NCI-H524 (cell line): ENCODE measurements around the gene GPAM.
"Not testable (repeated sequence)": the region's sequence is repeated elsewhere in the genome, so short reads cannot be mapped to it uniquely, and the experiment has no call there.

Experiments
- DNase-seq, 2 experiments: peaks; one replicate each; lab custom pipeline; 2025; lab: John Stamatoyannopoulos, UW

Gene GPAM, protein sequence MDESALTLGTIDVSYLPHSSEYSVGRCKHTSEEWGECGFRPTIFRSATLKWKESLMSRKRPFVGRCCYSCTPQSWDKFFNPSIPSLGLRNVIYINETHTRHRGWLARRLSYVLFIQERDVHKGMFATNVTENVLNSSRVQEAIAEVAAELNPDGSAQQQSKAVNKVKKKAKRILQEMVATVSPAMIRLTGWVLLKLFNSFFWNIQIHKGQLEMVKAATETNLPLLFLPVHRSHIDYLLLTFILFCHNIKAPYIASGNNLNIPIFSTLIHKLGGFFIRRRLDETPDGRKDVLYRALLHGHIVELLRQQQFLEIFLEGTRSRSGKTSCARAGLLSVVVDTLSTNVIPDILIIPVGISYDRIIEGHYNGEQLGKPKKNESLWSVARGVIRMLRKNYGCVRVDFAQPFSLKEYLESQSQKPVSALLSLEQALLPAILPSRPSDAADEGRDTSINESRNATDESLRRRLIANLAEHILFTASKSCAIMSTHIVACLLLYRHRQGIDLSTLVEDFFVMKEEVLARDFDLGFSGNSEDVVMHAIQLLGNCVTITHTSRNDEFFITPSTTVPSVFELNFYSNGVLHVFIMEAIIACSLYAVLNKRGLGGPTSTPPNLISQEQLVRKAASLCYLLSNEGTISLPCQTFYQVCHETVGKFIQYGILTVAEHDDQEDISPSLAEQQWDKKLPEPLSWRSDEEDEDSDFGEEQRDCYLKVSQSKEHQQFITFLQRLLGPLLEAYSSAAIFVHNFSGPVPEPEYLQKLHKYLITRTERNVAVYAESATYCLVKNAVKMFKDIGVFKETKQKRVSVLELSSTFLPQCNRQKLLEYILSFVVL

DNA sequence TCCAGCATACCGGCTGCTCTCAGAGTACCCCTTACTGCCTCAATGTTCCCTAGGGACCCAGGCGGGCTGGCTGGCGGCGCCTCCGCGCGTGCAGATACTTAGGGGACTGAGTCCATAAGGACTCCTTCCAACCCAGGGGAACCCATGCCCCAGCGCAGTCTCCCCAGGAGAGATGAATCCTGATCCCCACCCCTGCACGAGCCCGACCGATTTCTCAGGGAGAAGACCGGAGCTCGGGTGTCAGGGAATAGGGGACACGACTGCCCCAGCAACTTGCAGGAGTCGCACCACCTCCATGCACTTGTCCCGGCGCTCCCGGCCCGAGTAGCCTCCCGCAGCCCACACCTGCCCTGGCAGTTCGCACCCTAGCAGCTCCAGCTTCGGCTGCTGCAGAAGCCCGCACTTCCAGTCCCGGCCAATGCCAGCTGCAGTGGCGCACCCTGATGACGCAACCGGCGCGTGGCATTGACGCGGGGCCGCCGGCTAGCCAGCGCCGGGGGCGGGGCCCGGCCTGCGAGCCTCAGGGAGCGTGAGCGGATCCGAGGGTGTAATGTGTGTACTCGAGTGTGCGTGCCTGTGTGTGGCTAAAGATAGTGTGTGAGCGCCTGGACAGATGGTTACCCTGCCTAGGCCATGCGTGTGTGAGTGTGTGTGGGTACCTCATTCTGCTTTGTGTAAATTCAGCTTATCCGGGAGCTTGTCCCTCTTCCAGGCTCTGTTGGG is at the start of gene GPAM:
TSS of gene GPAM (minus strand) at position 437 of the 723 bp plus-strand sequence. CDS start 1,981 bp downstream, outside the sequence.
- DNase-seq = peak; percentile 41 to 72

- no peak for DNase-seq
Observed at GRCh38 chr10:112232670-112233069, 49.1 kb upstream of the GPAM start.

DNA sequence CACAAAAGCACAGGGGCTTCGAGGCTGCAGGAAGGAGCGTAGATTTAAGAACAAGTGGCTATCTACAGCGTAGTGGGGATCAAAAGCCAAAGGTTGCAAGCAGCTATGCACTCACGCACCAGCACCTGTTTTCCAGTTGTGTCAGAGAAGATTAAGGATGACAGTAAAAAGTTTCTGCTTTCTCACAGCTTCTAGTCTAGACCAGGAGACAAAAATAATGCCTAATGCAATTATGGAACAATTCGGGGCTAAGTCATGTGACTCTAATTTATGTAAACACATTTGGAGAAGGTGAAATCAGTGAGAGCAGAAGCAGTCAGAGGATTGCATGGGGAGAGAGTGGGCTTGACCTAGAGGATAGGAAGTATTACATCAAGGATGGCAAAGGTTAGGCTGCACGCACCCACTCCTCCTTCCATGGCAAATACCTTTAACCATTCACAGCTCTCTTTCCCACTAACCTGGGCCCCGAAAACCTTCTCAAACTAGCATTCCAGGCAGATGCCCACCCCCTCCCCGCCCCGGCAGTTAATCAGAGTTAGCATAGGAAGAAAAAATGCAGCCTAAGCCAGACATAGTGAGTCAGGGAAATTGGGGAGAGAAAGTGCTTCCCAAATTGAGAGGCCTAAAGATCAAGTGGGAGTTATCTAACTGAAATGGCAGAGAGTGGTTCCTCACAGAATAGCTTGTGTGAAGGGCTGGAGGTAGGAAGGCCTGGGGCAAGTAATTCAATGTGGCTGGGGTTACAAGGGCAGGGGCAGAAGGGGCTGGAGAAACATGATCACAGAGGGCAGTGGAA is 48.2 kb upstream of the GPAM start:
- DNase-seq = no peak

- no peak for DNase-seq
Observed at GRCh38 chr10:112230325-112230988, 46.9 kb upstream of the GPAM start.

DNA sequence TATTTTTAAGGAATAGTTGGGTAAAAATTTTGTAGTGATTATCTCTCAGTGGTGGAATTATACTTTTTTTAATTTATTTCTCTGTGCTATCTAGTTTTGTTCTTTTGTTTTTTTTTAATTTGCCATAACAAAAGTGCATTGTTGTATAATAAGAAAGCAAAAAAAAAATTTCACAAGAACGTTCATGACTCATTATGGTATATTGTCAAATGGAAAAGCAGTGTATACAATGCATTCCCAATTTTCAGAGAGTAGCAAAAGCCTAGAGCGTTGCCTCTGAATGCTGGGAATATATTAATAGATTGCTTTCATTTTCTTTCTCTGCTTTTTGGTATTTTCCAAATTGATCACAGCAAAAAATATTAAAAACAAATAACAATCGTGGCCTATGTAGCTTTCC is 46.3 kb upstream of the GPAM start:
- DNase-seq = no peak

GRCh38 chr10:112229096-112229495 is 45.5 kb upstream of the GPAM start:
- no peak for DNase-seq

- DNase-seq = not testable (repeated sequence)
Observed at GRCh38 chr10:112228366-112229088, 45.0 kb upstream of the GPAM start.

DNA sequence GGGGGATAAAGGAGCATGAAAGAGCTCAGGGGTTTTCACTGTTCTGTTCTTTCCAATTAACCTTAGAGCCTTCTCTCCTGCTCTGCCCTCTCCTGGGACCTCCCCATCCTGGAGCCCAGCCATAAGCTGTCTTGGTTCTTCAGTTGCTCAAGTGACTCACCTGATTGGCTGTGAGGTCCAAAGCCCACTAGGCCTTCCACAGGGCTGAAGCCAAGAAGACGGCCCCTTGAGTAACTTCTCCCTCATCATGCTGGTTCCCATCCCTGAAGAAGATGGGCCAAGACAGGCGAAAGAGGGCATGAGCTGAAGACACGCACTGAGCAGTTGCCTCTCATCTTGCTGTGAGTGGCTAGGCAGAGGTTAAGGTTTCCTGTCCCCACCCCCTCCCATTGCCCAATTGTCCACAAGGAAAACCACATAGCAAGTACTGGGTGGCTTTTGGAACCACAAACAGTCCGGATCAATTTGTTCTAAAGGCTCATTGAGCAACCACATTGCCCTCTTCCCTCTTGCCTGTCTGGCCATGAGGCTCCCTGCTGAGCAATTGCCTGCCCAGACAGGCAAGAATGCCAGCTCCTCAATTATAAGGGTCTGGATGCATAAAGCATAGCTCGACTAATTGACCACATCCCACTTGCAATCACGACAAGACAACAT is 43.9 kb upstream of the GPAM start:
- no peak for DNase-seq

- DNase-seq = no peak
Observed at GRCh38 chr10:112226439-112227248, 43.1 kb upstream of the GPAM start.

- no peak for DNase-seq
Observed at GRCh38 chr10:112225771-112226438, 42.3 kb upstream of the GPAM start.

GRCh38 chr10:112224933-112225529 is 41.5 kb upstream of the GPAM start:
- DNase-seq = no peak

GRCh38 chr10:112223725-112224124 is 40.2 kb upstream of the GPAM start:
- DNase-seq = no peak

DNA sequence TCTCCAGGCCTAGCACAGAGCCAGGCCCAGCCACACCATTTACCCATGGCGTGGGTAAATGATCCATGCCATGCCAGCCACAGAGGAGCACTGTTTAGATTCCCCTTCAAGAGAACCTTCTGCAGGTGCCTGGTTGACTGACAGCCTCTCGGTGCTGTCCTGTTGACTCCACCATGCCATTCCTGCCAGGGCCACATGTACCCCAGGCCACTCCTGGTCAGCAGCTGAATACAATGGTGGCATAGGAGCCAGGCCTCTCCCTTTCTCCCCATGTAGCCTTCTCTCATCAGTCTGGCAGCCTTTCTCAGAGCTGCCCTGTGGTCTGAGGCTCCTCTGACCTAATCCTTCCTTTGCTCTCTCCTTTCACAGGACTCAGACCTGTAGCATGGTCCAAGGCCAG is 39.2 kb upstream of the GPAM start:
- no peak for DNase-seq

- DNase-seq = no peak
Observed at GRCh38 chr10:112221545-112221944, 38.0 kb upstream of the GPAM start.

DNA sequence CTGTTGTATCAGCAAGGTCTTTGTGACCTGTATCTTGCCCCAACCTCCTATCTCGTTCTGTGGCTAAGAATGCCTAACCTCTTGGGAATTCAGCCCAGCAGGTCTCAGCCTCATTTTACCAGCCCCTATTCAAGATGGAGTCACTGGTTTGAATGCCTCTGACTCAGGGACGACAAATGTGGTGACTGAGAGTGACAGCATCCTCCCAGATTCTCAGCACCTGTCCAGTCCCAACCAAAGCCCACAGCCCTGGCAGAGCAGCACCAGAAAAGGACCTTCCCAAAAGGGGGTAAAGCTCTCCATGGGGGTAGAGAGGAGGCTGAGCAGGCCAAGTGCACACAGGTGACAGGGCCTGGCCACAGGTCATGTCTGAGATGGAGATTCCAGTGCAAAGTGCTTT is 35.4 kb upstream of the GPAM start:
- no peak for DNase-seq

GRCh38 chr10:112218036-112218390 is 34.4 kb upstream of the GPAM start:
- no peak for DNase-seq

DNA sequence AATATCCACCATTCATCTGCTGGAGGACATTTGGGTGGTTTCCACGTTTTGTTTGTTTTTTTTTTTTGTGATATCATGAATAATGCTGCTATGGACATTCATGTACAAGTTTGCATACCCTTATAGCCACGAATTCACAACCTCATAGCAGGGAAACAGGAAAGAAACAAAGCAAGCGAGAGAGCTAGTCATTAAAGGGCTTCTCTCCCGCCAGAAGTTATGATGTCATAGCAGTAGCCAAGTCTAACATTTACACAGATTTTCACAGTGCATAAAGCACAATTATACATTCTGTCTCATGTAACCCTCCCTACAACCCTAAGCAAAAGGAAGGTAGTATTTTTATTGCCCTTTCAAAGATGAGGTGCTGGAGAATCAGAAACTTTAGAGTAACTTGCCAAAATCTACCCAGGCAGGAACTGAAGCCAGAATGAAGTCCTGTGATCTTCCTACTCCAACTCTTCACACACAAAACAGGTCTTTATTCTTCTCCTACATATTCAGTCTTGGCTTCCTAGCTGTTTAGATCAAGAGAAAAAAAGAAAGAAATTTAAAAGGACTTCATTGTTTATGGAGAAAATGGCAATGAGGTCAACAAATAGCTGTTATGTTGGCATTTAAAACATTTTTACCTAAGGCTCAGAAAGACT is 33.9 kb upstream of the GPAM start:
- no peak for DNase-seq

DNA sequence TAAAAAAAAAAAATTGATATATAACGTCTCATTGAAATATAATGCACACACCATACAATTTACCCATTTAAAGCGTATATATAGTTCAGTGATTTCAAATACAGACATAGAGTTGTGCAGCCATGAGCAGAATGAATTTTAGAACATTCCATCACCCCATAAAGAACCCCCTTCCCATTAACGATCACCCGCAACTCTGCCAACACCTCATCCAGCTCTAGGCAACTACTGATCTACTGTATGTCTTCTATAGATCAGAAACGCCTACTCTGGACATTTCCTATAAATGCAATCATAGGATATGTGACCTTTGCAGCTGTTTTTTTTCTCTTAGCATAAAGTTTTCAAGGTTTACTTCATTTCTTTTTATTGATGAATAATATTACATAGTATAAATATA is 33.4 kb upstream of the GPAM start:
- no peak for DNase-seq
